CD14-positive monocyte (primary cell): ENCODE measurements around the gene EYS. TPM values are rescaled to one million over a fixed set of nuclear protein-coding genes. Genes with fewer than 3 reads are reported as not detected.

Source experiments
- DNase-seq, 3 donors: peaks; one replicate each; pipeline ENCODE4 v3.0.0-alpha.2; 2011 to 2022
- H2AFZ ChIP-seq: 2 replicates; pipeline ENCODE4 v1.6.0; 2012; ENCODE audit warnings: mild to moderate bottlenecking, low read depth, low read length, inconsistent platforms; ENCODE audit not compliant: insufficient read depth, poor library complexity, severe bottlenecking
- H3K27ac ChIP-seq, 2 donors: 1 replicate in 1 of 2; 2 replicates in 1 of 2; pipeline ENCODE4 v1.5.1; 2012 to 2013; ENCODE audit warnings: low read length in 2 of 2, control low read depth in 1 of 2, inconsistent platforms in 1 of 2, low read depth in 1 of 2, mild to moderate bottlenecking in 1 of 2
- H3K27me3 ChIP-seq, 2 donors: one replicate each; pipeline versions ENCODE4 v1.6.0 to v1.6.1; 2011 to 2013; ENCODE audit warnings: low read length in 2 of 2; ENCODE audit not compliant: control insufficient read depth in 2 of 2, insufficient read depth in 2 of 2
- H3K36me3 ChIP-seq, 2 donors: replicated peaks in 1 of 2; 1 replicate in 1 of 2; 2 replicates in 1 of 2; pipeline versions ENCODE4 v1.5.1 to v1.6.1; 2012 to 2013; ENCODE audit warnings: low read length in 2 of 2, control low read depth in 1 of 2, inconsistent platforms in 1 of 2, mild to moderate bottlenecking in 1 of 2; ENCODE audit not compliant: insufficient read depth in 2 of 2, control insufficient read depth in 1 of 2
- H3K4me1 ChIP-seq, 2 donors: 1 replicate in 1 of 2; 2 replicates in 1 of 2; pipeline versions ENCODE4 v1.5.1 to v1.6.1; 2012 to 2013; ENCODE audit warnings: low read length in 2 of 2, control low read depth in 1 of 2, inconsistent platforms in 1 of 2, mild to moderate bottlenecking in 1 of 2, moderate library complexity in 1 of 2; ENCODE audit not compliant: insufficient read depth in 2 of 2, control insufficient read depth in 1 of 2
- H3K4me2 ChIP-seq: replicated peaks from 2 replicates; pipeline ENCODE3; 2012; ENCODE audit warnings: low read length, moderate library complexity, mild to moderate bottlenecking; ENCODE audit not compliant: poor library complexity, severe bottlenecking; ENCODE audit errors: extremely low read depth
- H3K4me3 ChIP-seq, 3 experiments: fragments of 200-600 bp in 1 of 3; sonication (generic) in 1 of 3; replicated peaks in 1 of 3; 1 replicate in 2 of 3; 2 replicates in 1 of 3; pipeline ENCODE4 v1.5.1; 2011 to 2013; ENCODE audit warnings: low read length in 3 of 3, mild to moderate bottlenecking in 3 of 3, control low read depth in 2 of 3, low read depth in 2 of 3, inconsistent platforms in 1 of 3, moderate library complexity in 1 of 3
- H3K79me2 ChIP-seq: 2 replicates; pipeline ENCODE4 v1.6.0; 2012; ENCODE audit warnings: mild to moderate bottlenecking, control low read depth, inconsistent platforms, low read length, moderate library complexity; ENCODE audit not compliant: insufficient read depth
- H3K9ac ChIP-seq: 2 replicates; pipeline ENCODE4 v1.6.0; 2017; ENCODE audit warnings: low read length, mild to moderate bottlenecking; ENCODE audit not compliant: insufficient read depth, poor library complexity, severe bottlenecking
- H3K9me3 ChIP-seq, 2 donors: replicated peaks in 1 of 2; 1 replicate in 1 of 2; 2 replicates in 1 of 2; pipeline versions ENCODE4 v1.5.1 to v1.6.1; 2012 to 2013; ENCODE audit warnings: low read length in 2 of 2, control low read depth in 1 of 2; ENCODE audit not compliant: control insufficient read depth in 1 of 2, insufficient read depth in 1 of 2
- H4K20me1 ChIP-seq: 2 replicates; pipeline ENCODE4 v1.6.0; 2012; ENCODE audit warnings: mild to moderate bottlenecking, low read length, control low read depth, moderate library complexity; ENCODE audit not compliant: insufficient read depth
- H3K27ac Mint-ChIP-seq, 7 donors: one replicate each; pipeline ENCODE4 v1.8.0; 2020; ENCODE audit warnings: mild to moderate bottlenecking in 7 of 7, mixed read lengths in 7 of 7, moderate library complexity in 6 of 7, inconsistent platforms in 2 of 7
- H3K27me3 Mint-ChIP-seq, 3 donors: one replicate each; pipeline ENCODE4 v1.8.0; 2021 to 2022; ENCODE audit warnings: low read depth in 3 of 3, mild to moderate bottlenecking in 3 of 3, mixed read lengths in 3 of 3, moderate library complexity in 3 of 3, inconsistent platforms in 1 of 3
- H3K36me3 Mint-ChIP-seq, 2 donors: one replicate each; pipeline ENCODE4 v1.8.0; 2020; ENCODE audit warnings: mixed read lengths in 2 of 2, inconsistent platforms in 1 of 2, mild to moderate bottlenecking in 1 of 2
- H3K4me1 Mint-ChIP-seq: one replicate; pipeline ENCODE4 v1.8.0; 2020; ENCODE audit warnings: mild to moderate bottlenecking, mixed read lengths
- H3K4me3 Mint-ChIP-seq, 2 donors: one replicate each; pipeline ENCODE4 v1.8.0; 2020; ENCODE audit warnings: mild to moderate bottlenecking in 2 of 2, mixed read lengths in 2 of 2, moderate library complexity in 1 of 2
- H3K9me3 Mint-ChIP-seq, 7 donors: one replicate each; pipeline ENCODE4 v1.8.0; 2020 to 2022; ENCODE audit warnings: mixed read lengths in 7 of 7, mild to moderate bottlenecking in 6 of 7, moderate library complexity in 6 of 7, inconsistent platforms in 2 of 7
- CTCF ChIP-seq: fragments of 200-600 bp; IDR thresholded peaks from one replicate; pipeline ENCODE4 v1.8.0; 2022; ENCODE audit warnings: antibody characterized with exemption, mild to moderate bottlenecking
- WGBS: methylation state at CpG from one replicate; pipeline ENCODE4 v1.1.5; 2013; ENCODE audit warnings: missing lambda C conversion rate; ENCODE audit not compliant: insufficient coverage; 5-methylcytosine and 5-hydroxymethylcytosine counted together
- intact Hi-C, 2 donors: fragments of 100-400 bp; cut with micrococcal nuclease; formaldehyde crosslinking; loops; one replicate each; pipeline versions ENCODE4 v1.15.0 to v1.15.1; 2023
- polyA plus RNA-seq, 3 donors: library from polyadenylated mRNA; depleted of rRNA in 1 of 3; unstranded in 2 of 3; stranded (reverse) in 1 of 3; fragments of 300-500 nt in 2 of 3; fragments of >200 nt in 1 of 3; fragmentation: Illumina TruSeq in 2 of 3; gene quantifications; 1 replicate in 2 of 3; 2 replicates in 1 of 3; pipeline ENCODE4 v1.2.3, GENCODE V29; 2012 to 2021

EYS gene
- polyA plus RNA-seq, 3 donors, result 0.01 to 0.03 TPM; not detected in 1

- no peaks in the 10 kb centered on the region for H3K27me3 ChIP-seq
- WGBS, result no CpG with 5 or more reads among the region's 2 CpGs
- no peak overlapping the region for H3K4me2 ChIP-seq
- H3K79me2 ChIP-seq, result no peaks in the 10 kb centered on the region
- H3K27ac Mint-ChIP-seq, result no peak overlapping the region
- TF ChIP-seq CTCF, result no peak
- H3K9me3 Mint-ChIP-seq, result peaks cover 0 to 6% (median 4%) of the 10 kb centered on the region in 7 donors
- no peak overlapping the region for H3K27ac ChIP-seq
- no peak overlapping the region for H3K4me3 Mint-ChIP-seq
- H3K36me3 Mint-ChIP-seq, result no peaks in the 10 kb centered on the region
- no peaks in the 10 kb centered on the region for H3K9me3 ChIP-seq
- no peak overlapping the region for H3K4me3 ChIP-seq
- H3K9ac ChIP-seq, result no peak overlapping the region
- no peaks in the 10 kb centered on the region for H4K20me1 ChIP-seq
- DNase-seq, result no peak
- no peaks in the 10 kb centered on the region for H3K4me1 Mint-ChIP-seq
- H3K27me3 Mint-ChIP-seq, result peaks cover 0 to 2% (median 0%) of the 10 kb centered on the region in 3 donors
- intact Hi-C loops, result no loop called here
- H2AFZ ChIP-seq, result no peak overlapping the region
- no peaks in the 10 kb centered on the region for H3K36me3 ChIP-seq
- H3K4me1 ChIP-seq, result no peaks in the 10 kb centered on the region
Measured at GRCh38 chr6:65052626-65053025, 654.4 kb downstream of the EYS start.

- Mint-ChIP-seq H3K4me3 (no peak overlapping the region), H3K27ac (no peak overlapping the region), H3K4me1 (no peaks in the 10 kb centered on the region), H3K27me3 (no peaks in the 10 kb centered on the region), H3K36me3 (no peaks in the 10 kb centered on the region), H3K9me3 (peaks cover 2 to 11% (median 6%) of the 10 kb centered on the region in 7 donors)
- H2AFZ ChIP-seq, result no peak overlapping the region
- H3K27me3 ChIP-seq, result no peaks in the 10 kb centered on the region
- no peaks in the 10 kb centered on the region for H3K9me3 ChIP-seq
- H3K27ac ChIP-seq, result no peak overlapping the region
- no peaks in the 10 kb centered on the region for H4K20me1 ChIP-seq
- H3K4me1 ChIP-seq, result no peaks in the 10 kb centered on the region
- DNase-seq, result no peak
- intact Hi-C loops, result no loop called here
- TF ChIP-seq CTCF, result no peak
- H3K79me2 ChIP-seq, result no peaks in the 10 kb centered on the region
- no peak overlapping the region for H3K9ac ChIP-seq
- H3K36me3 ChIP-seq, result no peaks in the 10 kb centered on the region
- no peak overlapping the region for H3K4me3 ChIP-seq
- no peak overlapping the region for H3K4me2 ChIP-seq
Measured at GRCh38 chr6:65045801-65046200, 661.2 kb downstream of the EYS start.
